Pulmonary artery endothelial cell (primary cell): ENCODE results near the gene BCKDHB. TPM values are rescaled to one million over a fixed set of nuclear protein-coding genes. Genes with fewer than 3 reads are reported as not detected.

Experiments
- DNase-seq: peaks from one replicate; pipeline ENCODE4 v3.0.0-alpha.2; 2011; ENCODE audit warnings: low read depth, low spot score
- total RNA-seq: library from RNA; depleted of rRNA; stranded (reverse); fragments of >200 nt; gene quantifications from 2 replicates; pipeline ENCODE4 v1.2.3, GENCODE V29; 2014

BCKDHB gene
- total RNA-seq, 1 donor from 2014 or later = 10.4 TPM

DNA sequence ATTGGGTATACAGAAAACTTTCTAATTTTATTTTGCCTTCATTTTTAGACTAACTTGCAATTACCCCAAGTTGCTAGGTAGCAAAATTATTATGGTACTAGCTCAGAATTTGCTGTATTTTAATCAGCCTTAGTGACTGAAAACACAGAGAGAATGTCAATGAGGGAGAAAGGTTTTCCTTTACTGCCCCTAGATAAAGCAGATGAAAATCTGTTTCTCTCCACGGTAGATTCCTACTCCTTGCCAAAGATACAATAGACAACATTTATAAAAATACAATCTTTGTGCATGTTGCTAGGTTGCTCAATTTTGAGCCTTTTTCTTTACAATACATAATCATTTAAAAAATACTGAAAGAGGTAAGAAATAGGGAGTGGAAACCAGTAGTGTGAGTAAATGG is 222.2 kb downstream of the BCKDHB start:
- no peak for DNase-seq

DNA sequence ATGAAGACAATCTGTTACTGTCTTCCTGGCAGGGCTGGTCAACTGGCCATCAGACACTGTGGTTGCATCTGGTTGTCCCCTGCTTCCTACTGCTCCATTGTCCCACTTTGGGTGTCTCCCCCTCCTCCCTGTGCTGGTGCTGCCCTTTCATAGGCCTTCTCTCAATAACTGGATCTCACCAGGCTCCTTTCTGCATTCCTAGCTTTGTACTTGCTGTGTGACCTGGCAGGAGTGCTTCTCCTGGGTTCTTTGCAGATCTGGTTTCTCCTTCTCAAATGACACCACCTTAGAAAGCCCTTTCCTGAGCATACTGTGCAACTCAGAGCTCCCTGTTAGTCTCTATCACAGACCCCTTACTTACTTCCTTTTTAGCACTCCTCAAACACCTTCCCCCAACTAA is 223.0 kb downstream of the BCKDHB start:
- no peak for DNase-seq

- DNase-seq = no peak
Observed at GRCh38 chr6:80330961-80331360, 224.5 kb downstream of the BCKDHB start.

DNA sequence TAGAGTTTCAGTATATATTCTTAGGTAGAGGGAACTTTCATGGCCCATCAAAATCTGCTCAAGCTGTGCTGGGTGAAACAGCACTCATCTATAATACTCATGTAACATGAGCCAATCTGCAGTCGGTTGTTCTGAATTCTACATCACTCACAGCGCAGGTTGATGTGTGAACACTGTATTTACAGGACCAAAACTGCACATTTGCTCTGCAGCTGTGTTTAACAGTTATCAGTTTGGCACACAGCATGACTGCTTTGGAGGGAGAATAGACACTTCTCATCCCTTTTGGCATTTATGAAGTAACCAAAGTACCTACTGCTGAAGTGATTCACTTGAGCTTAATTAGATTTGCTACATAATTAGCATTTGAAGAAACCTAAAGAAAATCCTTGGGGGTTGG is 225.1 kb downstream of the BCKDHB start:
- DNase-seq = no peak

- no peak for DNase-seq
Observed at GRCh38 chr6:80331974-80332373, 225.5 kb downstream of the BCKDHB start.

DNA sequence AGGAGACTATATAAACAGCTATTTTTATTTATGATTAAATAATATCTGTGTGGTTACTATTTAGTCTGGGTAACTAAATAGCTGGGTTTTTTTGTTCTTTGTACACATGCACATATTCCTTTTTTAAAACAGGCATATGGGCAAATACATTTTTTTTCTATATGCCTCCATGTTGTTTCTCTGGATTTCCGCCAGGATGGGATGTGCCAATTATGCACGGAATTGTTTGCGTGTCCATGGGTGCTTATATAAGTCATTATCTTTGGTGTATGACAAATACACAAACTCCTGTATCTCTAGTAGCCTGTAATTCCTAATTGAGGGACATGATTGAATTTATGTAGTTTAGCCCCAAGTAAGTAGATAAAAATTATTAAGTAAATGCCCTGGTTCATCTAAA is 226.9 kb downstream of the BCKDHB start:
- no peak for DNase-seq

GRCh38 chr6:80335121-80335531 is 228.7 kb downstream of the BCKDHB start:
- no peak for DNase-seq

GRCh38 chr6:80336911-80337310 is 230.4 kb downstream of the BCKDHB start:
- DNase-seq = no peak

- DNase-seq = no peak
Observed at GRCh38 chr6:80338201-80338836, 231.8 kb downstream of the BCKDHB start.

- DNase-seq = no peak
Observed at GRCh38 chr6:80339421-80339820, 232.9 kb downstream of the BCKDHB start.

GRCh38 chr6:80340280-80340679 is 233.8 kb downstream of the BCKDHB start:
- no peak for DNase-seq

- DNase-seq = no peak
Observed at GRCh38 chr6:80340686-80341085, 234.2 kb downstream of the BCKDHB start.

DNA sequence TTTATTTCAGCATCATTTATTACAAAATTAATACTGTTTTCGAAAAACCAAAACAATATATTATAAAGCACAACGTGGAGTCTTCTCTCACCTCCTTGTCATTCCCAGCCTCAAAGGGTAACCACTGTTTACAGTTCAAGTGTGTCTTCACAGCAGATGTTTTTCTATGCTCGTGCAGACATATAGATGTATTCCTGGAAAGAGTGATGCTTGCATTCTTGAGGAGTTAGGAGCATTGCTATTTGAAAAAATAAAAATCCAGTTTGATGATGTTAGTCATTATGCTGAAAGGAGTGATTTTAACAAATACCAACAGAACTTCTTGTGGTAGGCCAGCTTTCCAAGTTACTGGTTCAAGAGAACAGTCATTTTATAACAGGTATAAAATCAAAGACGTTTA is 234.9 kb downstream of the BCKDHB start:
- no peak for DNase-seq

GRCh38 chr6:80343511-80343910 is 237.0 kb downstream of the BCKDHB start:
- DNase-seq = no peak

GRCh38 chr6:80347101-80347500 is 240.6 kb downstream of the BCKDHB start:
- DNase-seq = no peak

DNA sequence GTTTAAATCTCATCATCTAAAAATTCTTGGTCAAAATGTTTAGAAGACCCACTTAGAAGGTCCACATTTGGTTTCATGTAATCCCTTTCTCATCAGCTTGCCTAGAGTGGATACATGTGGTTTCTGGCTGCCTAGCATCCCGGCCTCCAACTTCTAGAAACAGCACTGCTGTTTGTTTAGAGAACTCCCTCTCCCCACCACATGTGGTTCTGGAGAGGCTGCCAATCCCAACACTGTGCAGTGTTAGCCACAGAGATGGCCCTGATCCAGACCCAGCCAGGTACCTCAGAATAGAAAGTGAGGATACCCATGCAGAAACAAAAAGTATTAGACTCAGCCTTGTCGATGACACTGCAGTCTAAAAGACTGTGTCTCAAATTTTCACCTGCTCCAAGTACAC is 241.8 kb downstream of the BCKDHB start:
- DNase-seq = no peak

DNA sequence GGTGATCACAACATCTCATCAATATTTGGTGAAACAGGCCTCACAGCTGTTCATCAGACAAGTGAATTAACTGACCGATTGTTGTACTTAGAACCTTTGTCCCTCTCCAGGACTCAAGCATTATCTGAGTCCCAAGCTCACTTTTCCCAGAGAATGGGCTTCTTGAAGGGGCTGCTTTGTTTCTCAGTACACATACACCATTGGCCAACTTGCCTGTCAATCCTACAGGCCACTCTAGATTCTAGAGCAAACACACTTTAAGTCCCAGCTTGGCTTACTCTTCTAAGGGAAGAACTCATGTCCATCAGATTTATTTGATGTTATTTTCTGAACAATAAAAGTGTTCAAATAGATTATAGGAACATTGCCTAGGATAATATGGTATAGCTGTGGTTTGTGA is 249.5 kb downstream of the BCKDHB start:
- DNase-seq = no peak

DNA sequence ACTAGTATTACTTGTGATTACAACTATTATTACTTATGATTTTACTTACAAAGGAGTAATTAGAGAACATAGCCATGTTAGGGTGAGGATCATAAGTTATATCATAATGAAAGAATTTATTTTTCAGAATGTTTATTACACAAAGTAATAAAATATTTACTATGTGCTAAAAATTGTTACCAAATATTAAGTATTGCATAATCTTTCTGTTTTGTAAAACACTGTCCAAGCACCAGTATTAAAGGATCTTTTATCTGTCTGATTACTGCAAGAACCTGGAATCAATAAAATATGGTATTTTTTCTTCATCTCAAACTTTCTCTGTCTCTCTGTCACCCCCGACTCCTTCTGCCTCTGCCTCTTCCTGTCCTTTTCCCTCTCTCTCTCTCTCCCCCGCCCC is 250.1 kb downstream of the BCKDHB start:
- no peak for DNase-seq

DNA sequence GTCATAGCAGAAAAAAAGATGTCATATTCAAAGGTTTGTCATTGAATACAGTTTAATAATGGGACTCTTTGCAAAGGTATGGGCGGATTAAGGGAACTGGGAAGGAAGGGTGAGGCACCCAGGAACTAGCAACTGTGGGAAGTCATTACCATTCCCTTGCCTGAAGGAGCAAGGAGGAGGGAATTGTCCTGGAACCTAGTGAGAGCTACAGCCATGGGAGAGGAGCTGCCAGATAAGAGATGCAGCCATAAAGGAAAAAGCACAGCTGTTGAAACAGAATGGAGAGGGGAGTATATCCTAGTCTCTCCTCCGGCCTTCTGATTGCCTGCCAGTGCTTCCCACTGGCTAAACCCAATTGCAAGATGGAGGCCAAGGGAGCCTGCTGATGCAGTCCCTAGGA is 250.6 kb downstream of the BCKDHB start:
- DNase-seq = no peak

- no peak for DNase-seq
Observed at GRCh38 chr6:80357674-80358073, 251.2 kb downstream of the BCKDHB start.

- DNase-seq = no peak
Observed at GRCh38 chr6:80363501-80364122, 257.1 kb downstream of the BCKDHB start.

DNA sequence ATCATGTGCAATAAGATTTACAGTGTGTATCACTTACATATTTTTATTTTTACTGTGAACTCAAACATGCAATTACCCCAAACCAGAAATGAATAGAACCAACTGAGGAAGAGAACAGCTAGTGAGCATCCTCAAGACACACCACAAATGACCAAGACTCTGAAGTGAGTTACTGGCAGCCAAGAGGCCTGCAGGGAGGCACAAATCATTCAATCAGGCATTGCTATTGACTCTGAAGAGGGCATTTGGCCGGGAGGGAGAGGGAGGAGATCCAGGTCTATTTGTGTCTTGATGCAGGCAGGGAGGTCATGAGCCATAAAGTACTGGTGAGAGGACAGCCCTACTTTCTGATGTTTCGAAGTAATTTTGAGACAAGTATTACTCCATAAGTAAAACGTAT is 257.7 kb downstream of the BCKDHB start:
- no peak for DNase-seq

GRCh38 chr6:80366051-80366450 is 259.6 kb downstream of the BCKDHB start:
- no peak for DNase-seq

GRCh38 chr6:80366714-80367113 is 260.2 kb downstream of the BCKDHB start:
- peak; percentile 52 for DNase-seq
